ENCODE data around the gene BAG3.
"Not testable (repeated sequence)": the region's sequence is repeated elsewhere in the genome, so short reads cannot be mapped to it uniquely, and the experiment has no call there.

Gene BAG3

DNA sequence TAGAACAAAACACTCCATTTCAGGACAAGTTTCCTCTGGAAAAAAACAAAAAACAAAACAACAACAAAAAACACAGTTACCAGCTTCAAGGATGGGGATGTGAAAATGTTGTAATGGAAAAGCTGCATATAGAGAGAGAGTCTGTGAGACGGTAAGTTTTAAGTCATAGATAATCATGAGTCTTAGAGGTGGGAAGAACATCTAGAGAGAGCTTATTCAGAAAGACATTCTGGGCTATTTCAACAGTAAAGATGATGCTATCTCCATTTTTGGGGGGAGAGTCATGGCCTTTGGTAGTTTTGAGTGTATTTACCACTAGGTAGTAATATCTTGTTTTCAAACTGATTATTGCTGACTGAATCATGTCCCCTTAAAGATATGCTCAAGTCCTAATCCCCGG, 51.4 kb downstream of the BAG3 start:
- Histone ChIP-seq H3K4me3 (ENCODE audit: low read depth, low read length) (no peak overlapping the region), H3K27me3 (no peaks in the 10 kb centered on the region), H3K36me3 (no peaks in the 10 kb centered on the region), H3K9me3 (no peaks in the 10 kb centered on the region), H3K4me1 (no peaks in the 10 kb centered on the region)
- TF ChIP-seq, protein P1, sequence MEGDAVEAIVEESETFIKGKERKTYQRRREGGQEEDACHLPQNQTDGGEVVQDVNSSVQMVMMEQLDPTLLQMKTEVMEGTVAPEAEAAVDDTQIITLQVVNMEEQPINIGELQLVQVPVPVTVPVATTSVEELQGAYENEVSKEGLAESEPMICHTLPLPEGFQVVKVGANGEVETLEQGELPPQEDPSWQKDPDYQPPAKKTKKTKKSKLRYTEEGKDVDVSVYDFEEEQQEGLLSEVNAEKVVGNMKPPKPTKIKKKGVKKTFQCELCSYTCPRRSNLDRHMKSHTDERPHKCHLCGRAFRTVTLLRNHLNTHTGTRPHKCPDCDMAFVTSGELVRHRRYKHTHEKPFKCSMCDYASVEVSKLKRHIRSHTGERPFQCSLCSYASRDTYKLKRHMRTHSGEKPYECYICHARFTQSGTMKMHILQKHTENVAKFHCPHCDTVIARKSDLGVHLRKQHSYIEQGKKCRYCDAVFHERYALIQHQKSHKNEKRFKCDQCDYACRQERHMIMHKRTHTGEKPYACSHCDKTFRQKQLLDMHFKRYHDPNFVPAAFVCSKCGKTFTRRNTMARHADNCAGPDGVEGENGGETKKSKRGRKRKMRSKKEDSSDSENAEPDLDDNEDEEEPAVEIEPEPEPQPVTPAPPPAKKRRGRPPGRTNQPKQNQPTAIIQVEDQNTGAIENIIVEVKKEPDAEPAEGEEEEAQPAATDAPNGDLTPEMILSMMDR (IDR thresholded peaks at IDR 0.05; ENCODE audit: low read depth, low read length) = no peak
- no peak for DNase-seq

DNA sequence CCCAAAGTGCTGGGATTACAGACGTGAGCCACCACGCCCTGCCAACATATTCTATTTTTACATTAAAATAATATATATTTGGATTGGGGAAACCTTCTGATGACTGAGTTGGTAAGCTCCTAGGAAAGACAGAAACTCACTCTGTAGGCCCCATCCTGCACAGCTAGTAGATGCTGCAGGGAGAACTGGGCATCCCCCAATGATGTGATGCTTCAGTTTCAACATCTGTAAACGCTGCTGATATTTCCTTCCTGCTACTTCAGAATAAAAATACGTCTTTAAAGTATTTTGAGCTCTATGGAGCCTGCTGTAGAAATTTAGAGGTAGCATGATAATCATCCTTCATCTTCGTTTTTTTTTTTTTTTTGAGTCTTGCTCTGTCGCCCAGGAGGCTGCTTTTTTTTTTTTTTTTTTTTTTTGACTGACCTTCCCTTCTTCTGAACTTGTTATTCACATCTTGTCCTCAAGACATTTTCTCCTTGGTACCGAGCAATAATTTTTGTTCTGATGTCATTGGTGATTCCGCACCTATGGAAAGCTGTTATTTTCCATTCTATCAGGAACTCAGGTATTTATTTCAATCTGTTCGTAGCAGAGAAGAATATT, 52.8 kb downstream of the BAG3 start:
- Histone ChIP-seq H3K4me1 (no peaks in the 10 kb centered on the region), H3K4me3 (ENCODE audit: low read depth, low read length) (no peak overlapping the region), H3K9me3 (no peaks in the 10 kb centered on the region), H3K36me3 (no peaks in the 10 kb centered on the region), H3K27me3 (no peaks in the 10 kb centered on the region)
- TF ChIP-seq, protein P1 (IDR thresholded peaks at IDR 0.05; ENCODE audit: low read depth, low read length) = no peak
- DNase-seq = no peak

DNA sequence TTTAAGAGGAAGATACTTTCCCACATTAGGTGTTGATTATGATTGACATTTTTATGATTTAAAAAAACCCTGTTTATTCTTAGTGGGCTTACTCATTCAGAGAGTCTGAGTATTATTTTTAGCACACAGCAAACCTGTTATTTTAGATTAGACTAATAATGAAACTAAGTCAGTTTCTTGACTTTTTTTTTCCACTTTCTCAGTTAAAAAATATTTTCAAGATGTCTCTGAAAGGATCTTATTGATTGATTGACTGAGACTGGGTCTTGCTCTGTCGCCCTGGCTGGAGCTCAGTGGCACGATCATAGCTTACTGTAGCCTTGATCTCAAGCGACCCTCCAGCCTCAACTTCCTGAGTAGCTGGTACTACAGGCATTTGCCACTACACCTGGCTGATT, 54.3 kb downstream of the BAG3 start:
- Histone ChIP-seq H3K4me1 (no peaks in the 10 kb centered on the region), H3K36me3 (no peaks in the 10 kb centered on the region), H3K9me3 (no peaks in the 10 kb centered on the region), H3K27me3 (no peaks in the 10 kb centered on the region), H3K4me3 (ENCODE audit: low read depth, low read length) (no peak overlapping the region)
- TF ChIP-seq, protein P1 (IDR thresholded peaks at IDR 0.05; ENCODE audit: low read depth, low read length) = no peak
- no peak for DNase-seq

DNA sequence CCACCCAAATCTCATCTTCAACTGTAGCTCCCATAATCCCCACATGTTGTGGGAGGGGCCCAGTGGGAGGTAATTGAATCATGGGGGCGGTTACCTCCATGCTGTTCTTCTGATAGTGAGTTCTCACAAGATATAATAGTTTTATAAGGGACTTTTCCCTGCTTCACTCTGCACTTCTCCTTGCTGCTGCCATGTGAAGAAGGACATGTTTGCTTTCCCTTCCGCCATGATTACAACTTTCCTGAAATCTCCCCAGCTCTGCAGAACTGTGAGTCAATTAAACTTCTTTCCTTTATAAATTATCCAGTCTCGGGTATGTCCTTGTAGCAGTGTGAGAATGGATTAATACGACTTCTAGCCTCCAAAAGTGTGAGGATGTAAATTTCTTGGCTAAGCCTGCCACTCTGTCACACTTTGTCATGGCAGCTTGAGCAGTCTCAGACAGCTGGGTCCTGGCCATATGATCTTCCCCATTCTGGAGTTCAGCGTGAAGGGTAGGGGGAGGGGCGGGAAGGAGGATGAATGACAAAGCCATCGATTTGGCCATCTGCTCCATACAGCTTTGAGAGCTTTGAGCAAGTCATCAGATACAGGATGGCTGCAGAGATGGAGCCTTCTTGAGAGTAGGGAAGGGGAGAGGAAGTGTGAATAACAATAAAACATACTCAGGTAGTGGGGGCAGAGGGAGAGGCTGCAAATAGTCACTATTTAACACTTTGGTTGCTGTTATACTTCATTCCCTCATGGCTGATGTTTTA, 55.5 kb downstream of the BAG3 start:
- TF ChIP-seq, protein P1 (IDR thresholded peaks at IDR 0.05; ENCODE audit: low read depth, low read length) = no peak
- Histone ChIP-seq H3K4me1 (no peaks in the 10 kb centered on the region), H3K36me3 (no peaks in the 10 kb centered on the region), H3K9me3 (no peaks in the 10 kb centered on the region), H3K4me3 (ENCODE audit: low read depth, low read length) (no peak overlapping the region), H3K27me3 (no peaks in the 10 kb centered on the region)
- no peak for DNase-seq

DNA sequence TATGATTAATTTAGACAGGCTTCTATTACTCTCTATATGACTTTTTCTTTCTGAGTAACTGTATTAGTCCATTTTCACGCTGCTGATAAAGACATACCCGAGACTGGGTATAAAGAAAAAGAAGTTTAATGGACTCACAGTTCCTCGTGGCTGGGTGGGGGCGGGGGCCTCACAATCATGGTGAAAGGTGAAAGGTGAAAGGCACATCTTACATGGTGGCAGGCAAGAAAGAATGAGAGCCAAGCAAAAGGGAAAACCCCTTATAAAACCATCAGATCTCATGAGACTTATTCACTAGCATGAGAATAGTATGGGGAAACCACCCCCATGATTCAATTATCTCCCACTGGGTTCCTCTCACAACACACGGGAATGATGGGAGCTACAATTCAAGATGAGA, 56.2 kb downstream of the BAG3 start:
- not testable (repeated sequence) for H3K4me3 ChIP-seq (ENCODE audit: low read depth, low read length); H3K4me1 ChIP-seq; H3K9me3 ChIP-seq; DNase-seq; H3K36me3 ChIP-seq; H3K27me3 ChIP-seq

DNA sequence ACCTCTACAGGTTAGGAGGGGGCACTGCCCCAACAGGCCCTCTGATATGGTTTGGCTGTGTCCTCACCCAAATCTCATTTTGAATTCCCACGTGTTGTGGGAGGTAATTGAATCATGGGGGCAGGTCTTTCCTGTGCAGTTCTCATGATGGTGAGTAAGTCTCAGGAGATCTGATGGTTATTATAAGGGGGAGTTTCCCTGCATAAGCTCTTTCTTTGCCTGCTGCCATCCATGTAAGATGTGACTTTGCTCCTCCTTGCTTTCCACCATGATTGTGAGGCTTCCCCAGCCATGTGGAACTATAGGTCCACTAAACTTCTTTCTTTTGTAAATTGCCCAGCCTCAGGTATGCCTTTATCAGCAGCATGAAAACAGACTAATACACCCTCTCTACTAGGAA, 59.8 kb downstream of the BAG3 start:
- H3K9me3 ChIP-seq; H3K4me3 ChIP-seq (ENCODE audit: low read depth, low read length); H3K27me3 ChIP-seq; H3K36me3 ChIP-seq; H3K4me1 ChIP-seq; DNase-seq: not testable (repeated sequence)

DNA sequence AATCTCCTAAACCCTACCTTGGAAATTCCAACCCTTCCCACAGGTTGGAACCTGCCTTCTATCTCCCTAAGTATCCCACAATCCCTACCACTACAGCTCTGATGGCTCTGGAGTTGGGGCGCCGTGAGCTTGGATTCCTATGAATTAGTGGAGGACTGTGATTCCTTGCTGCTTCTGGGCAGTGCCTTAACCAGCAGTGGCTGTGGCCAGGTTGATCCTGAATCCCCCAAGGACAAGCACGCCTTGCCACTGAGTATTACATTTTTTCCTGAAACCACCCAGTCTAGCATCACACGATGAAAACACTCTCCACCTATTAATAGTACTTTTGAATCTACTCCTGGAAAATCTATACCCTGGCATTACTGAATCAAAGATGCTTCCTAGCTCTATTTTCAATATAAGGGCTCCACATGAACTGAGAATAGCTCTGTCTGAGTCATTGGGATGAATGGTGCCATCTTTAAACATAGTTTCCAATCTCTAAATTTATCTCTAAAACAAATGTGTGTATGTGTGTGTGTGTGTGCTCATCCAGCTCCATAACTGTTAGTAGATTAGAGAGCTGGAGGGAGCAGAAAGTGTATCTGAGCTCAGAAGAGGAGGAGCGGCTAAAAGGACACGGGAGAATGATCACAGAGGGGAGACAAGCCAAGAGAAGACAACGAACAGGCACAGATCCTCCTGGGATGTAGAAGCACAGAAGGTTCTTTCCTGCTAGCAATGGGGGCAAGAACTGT, 62.7 kb downstream of the BAG3 start:
- TF ChIP-seq, protein P1 (IDR thresholded peaks at IDR 0.05; ENCODE audit: low read depth, low read length) = no peak
- H3K4me3 ChIP-seq (ENCODE audit: low read depth, low read length) = no peak overlapping the region
- no peaks in the 10 kb centered on the region for H3K9me3 ChIP-seq
- peaks cover 10% of the 10 kb centered on the region for H3K4me1 ChIP-seq
- H3K27me3 ChIP-seq = no peaks in the 10 kb centered on the region
- no peaks in the 10 kb centered on the region for H3K36me3 ChIP-seq
- peak; percentile 24 for DNase-seq

Data from BE2C (cell line).